ENCODE measurements around the gene ST6GALNAC6.

The ST6GALNAC6 gene

GRCh38 chr9:127835991-127836516 is 63.3 kb downstream of the ST6GALNAC6 start:
- H3K27ac ChIP-seq: no peak overlapping the region
- TF ChIP-seq ZFX (IDR thresholded peaks at IDR 0.05; ENCODE audit: borderline replicate concordance) (no peak), CTCF (IDR thresholded peaks at IDR 0.05) (no peak)

Data from 22Rv1 (cell line).